ENCODE data around the gene CLIP2. TPM values are rescaled to one million over a fixed set of nuclear protein-coding genes. Genes with fewer than 3 reads are reported as not detected.
"Not testable (repeated sequence)": the region's sequence is repeated elsewhere in the genome, so short reads cannot be mapped to it uniquely, and the experiment has no call there.

The CLIP2 gene
- total RNA-seq, 6 experiments from 2014 or later, result 27.9 to 37.5 (median 34.5) TPM

DNA sequence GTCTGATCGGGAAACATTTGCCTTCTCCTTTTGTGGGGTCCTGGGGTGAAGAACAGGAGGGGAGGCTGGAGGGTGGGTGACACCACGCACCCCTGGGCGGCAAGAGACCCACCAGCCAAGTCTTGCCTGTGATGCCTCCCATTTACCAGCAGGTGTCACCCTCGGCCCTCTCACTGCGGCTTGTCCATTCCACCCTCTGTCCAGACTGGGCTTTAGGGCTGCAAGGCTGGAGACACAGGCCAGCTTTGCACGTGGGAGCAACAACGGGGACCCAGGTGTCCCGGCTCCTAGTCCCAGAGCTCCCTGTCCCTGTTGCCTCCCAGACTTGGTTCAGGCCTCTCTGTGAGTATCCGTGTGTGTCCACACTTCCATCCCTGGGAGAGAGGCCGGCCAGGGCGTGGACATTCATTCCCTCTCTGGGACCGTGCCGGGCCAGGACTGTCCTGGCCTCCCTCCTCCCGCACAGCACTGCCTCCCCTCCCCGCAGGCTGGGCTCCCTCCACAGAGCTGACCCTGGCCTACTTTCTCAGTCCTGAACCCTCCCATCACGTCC is 128.3 kb downstream of the CLIP2 start:
- Mint-ChIP-seq H3K9me3 (no peaks in the 10 kb centered on the region), H3K4me3 (no peak overlapping the region), H3K36me3 (ENCODE audit: low read depth) (no peaks in the 10 kb centered on the region), H3K4me1 (ENCODE audit: low read depth) (peaks cover 7% of the 10 kb centered on the region; the same call in 1 of the 2 replicates), H3K27me3 (ENCODE audit: insufficient read depth) (peaks cover 4% of the 10 kb centered on the region), H3K27ac (no peak overlapping the region)
- DNase-seq, result peak; percentile 49
- TF ChIP-seq, protein P1, sequence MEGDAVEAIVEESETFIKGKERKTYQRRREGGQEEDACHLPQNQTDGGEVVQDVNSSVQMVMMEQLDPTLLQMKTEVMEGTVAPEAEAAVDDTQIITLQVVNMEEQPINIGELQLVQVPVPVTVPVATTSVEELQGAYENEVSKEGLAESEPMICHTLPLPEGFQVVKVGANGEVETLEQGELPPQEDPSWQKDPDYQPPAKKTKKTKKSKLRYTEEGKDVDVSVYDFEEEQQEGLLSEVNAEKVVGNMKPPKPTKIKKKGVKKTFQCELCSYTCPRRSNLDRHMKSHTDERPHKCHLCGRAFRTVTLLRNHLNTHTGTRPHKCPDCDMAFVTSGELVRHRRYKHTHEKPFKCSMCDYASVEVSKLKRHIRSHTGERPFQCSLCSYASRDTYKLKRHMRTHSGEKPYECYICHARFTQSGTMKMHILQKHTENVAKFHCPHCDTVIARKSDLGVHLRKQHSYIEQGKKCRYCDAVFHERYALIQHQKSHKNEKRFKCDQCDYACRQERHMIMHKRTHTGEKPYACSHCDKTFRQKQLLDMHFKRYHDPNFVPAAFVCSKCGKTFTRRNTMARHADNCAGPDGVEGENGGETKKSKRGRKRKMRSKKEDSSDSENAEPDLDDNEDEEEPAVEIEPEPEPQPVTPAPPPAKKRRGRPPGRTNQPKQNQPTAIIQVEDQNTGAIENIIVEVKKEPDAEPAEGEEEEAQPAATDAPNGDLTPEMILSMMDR (IDR thresholded peaks at IDR 0.05), result peak; percentile 98

DNA sequence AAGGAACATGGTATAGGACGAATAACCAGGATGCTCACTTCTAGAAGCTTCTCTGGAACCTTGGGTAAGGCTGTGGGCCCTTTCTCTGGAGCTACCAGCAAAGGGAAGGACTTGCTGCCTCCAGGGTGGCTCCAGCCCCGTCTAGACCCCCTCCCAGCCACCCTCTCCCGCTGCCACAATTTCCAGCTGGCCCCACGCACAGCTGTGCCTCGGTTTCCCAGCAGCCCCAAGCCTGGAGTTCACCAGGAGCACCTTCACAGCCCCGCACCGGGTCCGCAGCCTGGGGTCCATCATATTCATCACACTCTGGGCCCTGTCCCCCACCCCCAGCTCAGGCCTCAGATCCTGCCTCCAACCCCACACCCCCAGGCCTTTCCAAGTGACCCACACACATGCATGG is 128.9 kb downstream of the CLIP2 start:
- Mint-ChIP-seq H3K36me3 (ENCODE audit: low read depth) (no peaks in the 10 kb centered on the region), H3K9me3 (no peaks in the 10 kb centered on the region), H3K27ac (no peak overlapping the region), H3K4me1 (ENCODE audit: low read depth) (peaks cover 7% of the 10 kb centered on the region; the same call in 1 of the 2 replicates), H3K27me3 (ENCODE audit: insufficient read depth) (peaks cover 4% of the 10 kb centered on the region), H3K4me3 (no peak overlapping the region)
- TF ChIP-seq, protein P1 (IDR thresholded peaks at IDR 0.05), result no peak
- DNase-seq, result no peak

DNA sequence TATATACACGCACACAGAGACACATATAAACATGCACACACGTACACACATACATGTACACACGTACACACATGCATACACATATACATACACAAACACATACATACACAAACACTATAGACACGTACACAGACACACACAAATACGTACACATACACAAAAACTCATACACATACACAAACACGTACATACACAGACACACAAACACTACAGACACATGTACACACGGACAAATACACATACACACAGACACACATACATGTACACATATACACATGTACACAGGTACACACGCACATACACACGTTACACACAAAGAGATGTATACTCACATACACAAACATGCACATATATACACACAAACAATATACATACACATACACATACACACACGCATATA is 129.3 kb downstream of the CLIP2 start:
- H3K4me3 Mint-ChIP-seq, result no peak overlapping the region
- no peak for DNase-seq

DNA sequence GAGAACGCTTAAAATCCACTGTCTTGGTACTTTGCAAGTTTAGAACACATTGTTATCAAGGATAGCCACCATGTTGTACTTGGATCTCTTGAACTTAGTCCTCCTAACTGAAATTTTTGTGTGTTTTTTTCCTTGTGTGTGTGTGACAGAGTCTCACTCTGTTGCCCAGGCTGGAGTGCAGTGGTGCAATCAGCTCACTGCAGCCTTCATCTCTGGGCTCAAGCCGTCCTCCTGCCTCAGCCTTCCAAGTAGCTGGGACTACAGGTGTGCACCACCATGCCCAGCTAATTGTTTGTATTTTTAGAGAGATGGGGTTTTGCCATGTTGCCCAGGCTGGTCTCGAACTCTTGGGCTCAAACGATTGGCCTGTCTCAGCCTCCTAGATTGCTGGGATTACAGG is 130.0 kb downstream of the CLIP2 start:
- H3K27me3 Mint-ChIP-seq (ENCODE audit: insufficient read depth); H3K9me3 Mint-ChIP-seq: not testable (repeated sequence)

More for the DNA sequence above, 129.3 kb downstream of the CLIP2 start:
- Mint-ChIP-seq H3K36me3 (ENCODE audit: low read depth) (no peaks in the 10 kb centered on the region), H3K27me3 (ENCODE audit: insufficient read depth) (peaks cover 4% of the 10 kb centered on the region), H3K4me1 (ENCODE audit: low read depth) (peaks cover 7% of the 10 kb centered on the region; the same call in 1 of the 2 replicates), H3K9me3 (no peaks in the 10 kb centered on the region), H3K27ac (no peak overlapping the region)
- TF ChIP-seq, protein P1 (IDR thresholded peaks at IDR 0.05), result no peak

DNA sequence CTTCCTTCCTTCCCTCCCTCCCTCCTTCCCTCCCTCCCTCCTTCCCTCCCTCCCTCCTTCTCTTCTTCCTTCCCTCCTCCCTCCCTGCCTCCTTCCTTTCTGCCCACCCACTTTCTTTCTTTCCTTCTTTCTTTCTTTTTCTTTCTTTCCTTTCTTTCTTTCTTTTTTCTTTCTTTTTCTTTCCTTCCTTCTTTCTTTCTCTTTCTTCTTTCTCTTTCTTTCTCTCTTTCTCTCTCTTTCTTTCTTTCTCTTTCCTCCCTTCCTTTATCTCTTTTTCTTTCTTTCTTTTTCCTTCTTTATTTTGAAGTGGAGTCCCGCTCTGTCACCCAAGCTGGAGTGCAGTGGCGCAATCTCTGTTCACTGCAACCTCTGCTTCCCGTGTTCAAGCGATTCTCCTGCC is 130.8 kb downstream of the CLIP2 start:
- Mint-ChIP-seq H3K4me3 (no peak overlapping the region), H3K4me1 (ENCODE audit: low read depth) (peaks cover 7% of the 10 kb centered on the region; the same call in 1 of the 2 replicates), H3K9me3 (no peaks in the 10 kb centered on the region), H3K27me3 (ENCODE audit: insufficient read depth) (peaks cover 4% of the 10 kb centered on the region), H3K36me3 (ENCODE audit: low read depth) (no peaks in the 10 kb centered on the region), H3K27ac (no peak overlapping the region)
- no peak for DNase-seq
- TF ChIP-seq, protein P1 (IDR thresholded peaks at IDR 0.05), result no peak

More for the DNA sequence above, 130.0 kb downstream of the CLIP2 start:
- H3K27ac Mint-ChIP-seq; H3K4me1 Mint-ChIP-seq (ENCODE audit: low read depth); H3K4me3 Mint-ChIP-seq; DNase-seq; H3K36me3 Mint-ChIP-seq (ENCODE audit: low read depth): not testable (repeated sequence)

DNA sequence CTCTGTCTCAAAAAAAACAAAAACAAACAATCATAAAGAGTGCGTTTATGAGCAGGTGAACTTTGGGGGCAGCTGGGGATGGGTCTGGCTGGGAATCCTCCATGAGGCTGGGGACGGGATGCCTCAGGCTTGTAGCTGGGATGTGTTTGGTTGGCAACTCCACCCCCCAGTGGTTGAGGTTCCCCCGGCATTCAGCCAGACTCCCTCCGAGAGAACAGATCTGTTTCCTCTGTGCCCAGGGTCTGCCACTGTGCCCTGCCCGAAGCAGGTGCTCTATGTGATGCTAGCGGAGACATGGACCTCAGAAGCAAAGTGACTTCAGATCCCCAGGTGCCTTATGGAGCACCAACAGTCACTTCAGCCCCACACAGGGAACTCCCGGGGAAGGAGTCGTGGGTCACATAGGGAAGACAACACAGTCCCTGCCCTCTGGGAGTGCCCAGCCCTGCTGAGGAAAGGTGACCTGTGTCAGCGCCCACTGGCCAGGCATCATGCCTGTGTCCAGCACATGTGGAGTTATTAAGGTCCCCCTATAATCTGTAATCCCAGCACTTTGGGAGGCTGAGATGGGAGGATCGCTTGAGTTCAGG is 135.2 kb downstream of the CLIP2 start:
- H3K27me3 Mint-ChIP-seq (ENCODE audit: insufficient read depth), result peaks cover 6% of the 10 kb centered on the region
- no peak overlapping the region for H3K4me3 Mint-ChIP-seq
- H3K9me3 Mint-ChIP-seq, result no peaks in the 10 kb centered on the region
- DNase-seq, result no peak
- TF ChIP-seq, protein P1 (IDR thresholded peaks at IDR 0.05), result no peak
- H3K27ac Mint-ChIP-seq, result no peak overlapping the region
- no peaks in the 10 kb centered on the region for H3K36me3 Mint-ChIP-seq (ENCODE audit: low read depth)
- H3K4me1 Mint-ChIP-seq (ENCODE audit: low read depth), result peaks cover 4% of the 10 kb centered on the region; the same call in 1 of the 2 replicates
